ENCODE results near the gene TIPRL. TPM values are rescaled to one million over a fixed set of nuclear protein-coding genes. Genes with fewer than 3 reads are reported as not detected.
"Not testable (repeated sequence)": the region's sequence is repeated elsewhere in the genome, so short reads cannot be mapped to it uniquely, and the experiment has no call there.

TIPRL gene
- total RNA-seq, 2 experiments from 2014 or later = 41.4 to 52.1 TPM

- DNase-seq (peak; percentile 90), ATAC-seq (peak; percentile 96)
- H3K27me3 Mint-ChIP-seq = peaks cover 10% of the 10 kb centered on the region
- CTCF ChIA-PET = interaction anchor here (0.8 to 2.2 kb wide), 10 partner anchors 10 to 87 kb away, joined by 3 to 10 read pairs (median 4); partner anchors contain the start of gene GPR161
- no peaks in the 10 kb centered on the region for H3K36me3 Mint-ChIP-seq
- peak overlapping the region; percentile 46 for H3K27ac Mint-ChIP-seq
- H3K9me3 Mint-ChIP-seq (ENCODE audit: low read depth) = no peaks in the 10 kb centered on the region
- H3K4me3 Mint-ChIP-seq = no peak overlapping the region
- H3K4me1 Mint-ChIP-seq = peaks cover 9% of the 10 kb centered on the region
These were observed 33.3 kb upstream of the TIPRL start for GRCh38 chr1:168145184-168146159.

GRCh38 chr1:168146160-168146539, 32.6 kb upstream of the TIPRL start:
- CTCF ChIA-PET = interaction anchor here (0.9 to 1.9 kb wide), 8 partner anchors 11 to 87 kb away, joined by 3 to 10 read pairs (median 4); partner anchors contain the start of gene GPR161
- ATAC-seq (no peak), DNase-seq (no peak)
- H3K4me1 Mint-ChIP-seq = peaks cover 9% of the 10 kb centered on the region
- H3K27ac Mint-ChIP-seq = no peak overlapping the region
- H3K9me3 Mint-ChIP-seq (ENCODE audit: low read depth) = no peaks in the 10 kb centered on the region
- H3K4me3 Mint-ChIP-seq = no peak overlapping the region
- H3K36me3 Mint-ChIP-seq = no peaks in the 10 kb centered on the region
- H3K27me3 Mint-ChIP-seq = peaks cover 10% of the 10 kb centered on the region

GRCh38 chr1:168146626-168147025, 32.1 kb upstream of the TIPRL start:
- DNase-seq (no peak), ATAC-seq (no peak)
- Mint-ChIP-seq H3K4me1 (peaks cover 9% of the 10 kb centered on the region), H3K27ac (no peak overlapping the region), H3K4me3 (no peak overlapping the region), H3K27me3 (peaks cover 10% of the 10 kb centered on the region), H3K36me3 (no peaks in the 10 kb centered on the region), H3K9me3 (ENCODE audit: low read depth) (no peaks in the 10 kb centered on the region)
- CTCF ChIA-PET = interaction anchor here (1.6 to 1.9 kb wide), 2 partner anchors 11 to 65 kb away, joined by 3 to 10 read pairs; partner anchors contain the start of gene GPR161

- CTCF ChIA-PET = no interaction called here
- Mint-ChIP-seq H3K4me3 (peak overlapping the region; percentile 43), H3K9me3 (ENCODE audit: low read depth) (no peaks in the 10 kb centered on the region), H3K27ac (peak overlapping the region; percentile 73), H3K4me1 (peaks cover 9% of the 10 kb centered on the region), H3K36me3 (no peaks in the 10 kb centered on the region), H3K27me3 (peaks cover 4% of the 10 kb centered on the region)
- no peak for DNase-seq
- peak; percentile 57 for ATAC-seq
These were observed 29.8 kb upstream of the TIPRL start for GRCh38 chr1:168148916-168149315.

GRCh38 chr1:168150283-168150682, 28.5 kb upstream of the TIPRL start:
- Mint-ChIP-seq H3K4me1 (peaks cover 9% of the 10 kb centered on the region), H3K27me3 (no peaks in the 10 kb centered on the region), H3K9me3 (ENCODE audit: low read depth) (no peaks in the 10 kb centered on the region), H3K36me3 (no peaks in the 10 kb centered on the region), H3K4me3 (no peak overlapping the region), H3K27ac (no peak overlapping the region)
- CTCF ChIA-PET = interaction anchor here (1.4 kb wide), 1 partner anchor 68 kb away, joined by 6 read pairs; no protein-coding TSS in a partner anchor
- DNase-seq (no peak), ATAC-seq (no peak)

- no peak overlapping the region for H3K27ac Mint-ChIP-seq
- H3K27me3 Mint-ChIP-seq = peaks cover 12% of the 10 kb centered on the region
- CTCF ChIA-PET = interaction anchor here (1.4 kb wide), 1 partner anchor 16 kb away, joined by 5 read pairs; no protein-coding TSS in a partner anchor
These were observed 26.8 kb upstream of the TIPRL start for GRCh38 chr1:168151935-168152334.

GRCh38 chr1:168154707-168155106, 24.1 kb upstream of the TIPRL start:
- H3K9me3 Mint-ChIP-seq (ENCODE audit: low read depth) = peaks cover 10% of the 10 kb centered on the region
- DNase-seq, ATAC-seq, CTCF ChIA-PET, H3K27ac Mint-ChIP-seq, H3K4me1 Mint-ChIP-seq, H3K4me3 Mint-ChIP-seq: not testable (repeated sequence)
- peaks cover 14% of the 10 kb centered on the region for H3K36me3 Mint-ChIP-seq
- peaks cover 23% of the 10 kb centered on the region for H3K27me3 Mint-ChIP-seq

More at GRCh38 chr1:168151935-168152334, 26.8 kb upstream of the TIPRL start:
- no peak overlapping the region for H3K4me3 Mint-ChIP-seq
- H3K9me3 Mint-ChIP-seq (ENCODE audit: low read depth) = no peaks in the 10 kb centered on the region
- peaks cover 5% of the 10 kb centered on the region for H3K4me1 Mint-ChIP-seq
- ATAC-seq (no peak), DNase-seq (no peak)
- H3K36me3 Mint-ChIP-seq = peaks cover 2% of the 10 kb centered on the region

GRCh38 chr1:168155910-168156309, 22.9 kb upstream of the TIPRL start:
- CTCF ChIA-PET = no interaction called here
- Mint-ChIP-seq H3K4me1 (no peaks in the 10 kb centered on the region), H3K4me3 (no peak overlapping the region), H3K27ac (no peak overlapping the region), H3K9me3 (ENCODE audit: low read depth) (peaks cover 18% of the 10 kb centered on the region), H3K27me3 (peaks cover 26% of the 10 kb centered on the region), H3K36me3 (peaks cover 14% of the 10 kb centered on the region)
- DNase-seq (no peak), ATAC-seq (no peak)

- ATAC-seq = no peak
- CTCF ChIA-PET = no interaction called here
- peaks cover 26% of the 10 kb centered on the region for H3K27me3 Mint-ChIP-seq
- H3K36me3 Mint-ChIP-seq = peaks cover 14% of the 10 kb centered on the region
- DNase-seq = no peak
- peaks cover 20% of the 10 kb centered on the region for H3K9me3 Mint-ChIP-seq (ENCODE audit: low read depth)
- H3K4me3 Mint-ChIP-seq = no peak overlapping the region
- H3K4me1 Mint-ChIP-seq = no peaks in the 10 kb centered on the region
- H3K27ac Mint-ChIP-seq = no peak overlapping the region
These were observed 21.1 kb upstream of the TIPRL start for GRCh38 chr1:168157638-168158037.

GRCh38 chr1:168159251-168159650, 19.5 kb upstream of the TIPRL start:
- Mint-ChIP-seq H3K4me3 (no peak overlapping the region), H3K36me3 (peaks cover 14% of the 10 kb centered on the region), H3K4me1 (no peaks in the 10 kb centered on the region), H3K27me3 (peaks cover 29% of the 10 kb centered on the region), H3K9me3 (ENCODE audit: low read depth) (peaks cover 20% of the 10 kb centered on the region), H3K27ac (no peak overlapping the region)
- CTCF ChIA-PET = no interaction called here
- DNase-seq (no peak), ATAC-seq (no peak)

- DNase-seq = no peak
- H3K27ac Mint-ChIP-seq = no peak overlapping the region
- H3K27me3 Mint-ChIP-seq = peaks cover 29% of the 10 kb centered on the region
- H3K36me3 Mint-ChIP-seq = peaks cover 14% of the 10 kb centered on the region
- CTCF ChIA-PET = no interaction called here
- H3K4me3 Mint-ChIP-seq = no peak overlapping the region
- no peak for ATAC-seq
- H3K4me1 Mint-ChIP-seq = no peaks in the 10 kb centered on the region
- H3K9me3 Mint-ChIP-seq (ENCODE audit: low read depth) = peaks cover 20% of the 10 kb centered on the region
These were observed 18.8 kb upstream of the TIPRL start for GRCh38 chr1:168159979-168160378.

- DNase-seq = no peak
These were observed 17.3 kb upstream of the TIPRL start for GRCh38 chr1:168161459-168161858.

GRCh38 chr1:168163670-168164069, 15.1 kb upstream of the TIPRL start:
- CTCF ChIA-PET = interaction anchor here (1.2 kb wide), 1 partner anchor 18 kb away, joined by 5 read pairs; no protein-coding TSS in a partner anchor
- DNase-seq (no peak), ATAC-seq (no peak)
- Mint-ChIP-seq H3K4me3 (no peak overlapping the region), H3K27ac (no peak overlapping the region), H3K36me3 (peaks cover 4% of the 10 kb centered on the region), H3K9me3 (ENCODE audit: low read depth) (peaks cover 12% of the 10 kb centered on the region), H3K4me1 (no peaks in the 10 kb centered on the region), H3K27me3 (peaks cover 8% of the 10 kb centered on the region)

More at GRCh38 chr1:168161459-168161858, 17.3 kb upstream of the TIPRL start:
- no peak overlapping the region for H3K4me3 Mint-ChIP-seq
- peaks cover 20% of the 10 kb centered on the region for H3K9me3 Mint-ChIP-seq (ENCODE audit: low read depth)
- no peak for ATAC-seq
- CTCF ChIA-PET = interaction anchor here (1.0 to 1.6 kb wide), 2 partner anchors 16 to 79 kb away, joined by 4 to 6 read pairs; no protein-coding TSS in a partner anchor
- H3K36me3 Mint-ChIP-seq = peaks cover 12% of the 10 kb centered on the region
- no peaks in the 10 kb centered on the region for H3K4me1 Mint-ChIP-seq
- H3K27ac Mint-ChIP-seq = no peak overlapping the region
- peaks cover 22% of the 10 kb centered on the region for H3K27me3 Mint-ChIP-seq

All from activated CD8-positive, alpha-beta memory T cell treated with anti-CD3 and anti-CD28 coated beads, Interleukin-2, amount 10 ng/mL, durations not matched to agents 7 days and 5 days (primary cell).